ENCODE data around the gene TEF. TPM values are rescaled to one million over a fixed set of nuclear protein-coding genes. Genes with fewer than 3 reads are reported as not detected.

TEF gene, protein sequence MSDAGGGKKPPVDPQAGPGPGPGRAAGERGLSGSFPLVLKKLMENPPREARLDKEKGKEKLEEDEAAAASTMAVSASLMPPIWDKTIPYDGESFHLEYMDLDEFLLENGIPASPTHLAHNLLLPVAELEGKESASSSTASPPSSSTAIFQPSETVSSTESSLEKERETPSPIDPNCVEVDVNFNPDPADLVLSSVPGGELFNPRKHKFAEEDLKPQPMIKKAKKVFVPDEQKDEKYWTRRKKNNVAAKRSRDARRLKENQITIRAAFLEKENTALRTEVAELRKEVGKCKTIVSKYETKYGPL
- total RNA-seq = 10 to 100 TPM; 15.9 to 41.1 (median 22.9) TPM

DNA sequence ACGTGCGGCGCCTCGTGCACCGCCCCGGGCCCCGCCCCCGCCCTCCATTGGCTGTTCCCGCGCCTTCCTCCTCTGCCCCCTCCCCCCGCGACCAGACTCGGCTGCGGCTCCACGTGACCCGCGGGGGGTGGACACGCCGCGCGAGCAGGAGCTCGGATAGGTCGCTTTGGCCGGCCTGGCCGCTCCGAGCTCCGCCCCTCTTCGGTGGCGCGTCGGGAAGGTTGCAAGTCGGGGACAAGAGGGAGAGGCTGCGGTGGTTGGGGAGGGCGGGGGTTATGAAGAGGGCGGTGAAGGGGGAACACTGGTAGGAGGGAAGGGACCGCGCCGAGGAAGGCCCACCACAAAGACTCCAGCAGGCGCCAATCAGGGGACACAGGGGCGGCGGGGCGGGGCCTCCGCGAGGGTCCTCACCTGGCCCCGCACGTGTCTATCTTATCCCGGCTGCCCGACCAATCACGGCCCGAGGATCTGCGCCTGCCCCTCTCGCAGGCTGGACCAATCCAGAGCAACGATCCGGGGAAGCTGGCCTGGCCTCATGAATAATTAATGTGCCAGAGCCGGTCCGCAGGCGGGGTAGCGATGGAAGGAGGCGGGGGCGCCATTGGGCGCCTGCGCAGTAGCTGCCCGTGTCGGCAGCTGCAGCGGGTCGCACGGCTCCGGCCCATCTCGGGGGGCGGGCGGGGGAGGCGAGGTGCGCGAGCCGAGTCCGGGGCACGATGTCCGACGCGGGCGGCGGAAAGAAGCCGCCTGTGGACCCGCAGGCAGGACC, at the start of gene TEF:
Gene TEF, plus strand, starts transcription at position 614 of the 769 bp plus-strand sequence. Its CDS starts 103 bp downstream, at position 717.
- Histone ChIP-seq H3K9me3 (no peaks in the 10 kb centered on the region), H3K27ac (peak within 1 kb of the TSS; percentile 97 to 100 (median 98)), H3K36me3 (no peaks in the 10 kb centered on the region), H3K4me3 (replicated peaks in 1 of 3) (peak within 1 kb of the TSS in 2 of 3 donors; percentile 83 to 88), H3K4me1 (peaks cover 25% of the 10 kb centered on the region in 2 donors), H3K27me3 (no peaks in the 10 kb centered on the region)
- TF ChIP-seq, protein P1, sequence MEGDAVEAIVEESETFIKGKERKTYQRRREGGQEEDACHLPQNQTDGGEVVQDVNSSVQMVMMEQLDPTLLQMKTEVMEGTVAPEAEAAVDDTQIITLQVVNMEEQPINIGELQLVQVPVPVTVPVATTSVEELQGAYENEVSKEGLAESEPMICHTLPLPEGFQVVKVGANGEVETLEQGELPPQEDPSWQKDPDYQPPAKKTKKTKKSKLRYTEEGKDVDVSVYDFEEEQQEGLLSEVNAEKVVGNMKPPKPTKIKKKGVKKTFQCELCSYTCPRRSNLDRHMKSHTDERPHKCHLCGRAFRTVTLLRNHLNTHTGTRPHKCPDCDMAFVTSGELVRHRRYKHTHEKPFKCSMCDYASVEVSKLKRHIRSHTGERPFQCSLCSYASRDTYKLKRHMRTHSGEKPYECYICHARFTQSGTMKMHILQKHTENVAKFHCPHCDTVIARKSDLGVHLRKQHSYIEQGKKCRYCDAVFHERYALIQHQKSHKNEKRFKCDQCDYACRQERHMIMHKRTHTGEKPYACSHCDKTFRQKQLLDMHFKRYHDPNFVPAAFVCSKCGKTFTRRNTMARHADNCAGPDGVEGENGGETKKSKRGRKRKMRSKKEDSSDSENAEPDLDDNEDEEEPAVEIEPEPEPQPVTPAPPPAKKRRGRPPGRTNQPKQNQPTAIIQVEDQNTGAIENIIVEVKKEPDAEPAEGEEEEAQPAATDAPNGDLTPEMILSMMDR (IDR thresholded peaks at IDR 0.05) = no peak
- TF ChIP-seq POLR2A (IDR thresholded peaks at IDR 0.05) = peak in 1 of 2 donors; percentile 72
- 0 to 3% methylated on average over 7 of the region's 84 CpGs for WGBS, 2 donors
- intact Hi-C loops (cut with DNase I) = no loop called here
- peak; percentile 99 to 100 for DNase-seq

DNA sequence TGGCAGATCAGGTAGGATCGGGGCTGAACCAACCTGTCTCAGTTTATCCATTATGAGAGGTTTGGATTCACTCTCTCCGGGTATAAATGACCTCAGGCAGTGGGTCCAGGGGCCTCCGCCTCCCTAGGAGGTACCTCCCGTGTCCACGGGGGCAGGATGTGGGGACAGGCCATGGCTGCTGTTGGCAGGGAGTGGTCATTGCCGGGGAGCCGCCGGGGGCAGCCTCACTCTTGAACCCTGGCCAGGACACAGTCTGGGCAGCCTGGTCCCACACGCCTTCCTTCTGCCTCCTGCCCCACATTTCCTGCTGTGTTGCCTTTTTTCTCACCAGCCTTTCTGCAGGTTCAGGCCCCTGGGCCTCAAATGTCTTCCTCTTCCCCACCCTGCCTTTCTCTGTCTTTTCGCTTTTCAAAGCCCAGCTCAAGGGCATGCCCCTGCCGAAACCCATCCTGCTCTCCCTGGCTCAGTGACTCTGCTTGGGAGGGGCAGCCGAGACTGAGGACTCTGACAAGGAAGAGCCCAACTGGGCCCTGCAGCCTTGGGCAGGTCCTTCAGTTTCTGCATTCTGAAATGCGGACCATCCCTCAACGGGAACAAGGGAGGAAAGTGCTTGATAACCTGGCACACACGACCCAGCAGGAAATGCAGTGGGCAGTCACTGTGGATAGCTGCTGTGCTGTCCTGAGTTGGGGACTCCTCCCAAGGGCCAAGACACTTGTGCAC, 49.4 kb upstream of the TEF start:
- no peak for TF ChIP-seq POLR2A (IDR thresholded peaks at IDR 0.05)
- TF ChIP-seq, protein P1 (IDR thresholded peaks at IDR 0.05) = no peak
- no peaks in the 10 kb centered on the region for H3K27me3 ChIP-seq
- no peaks in the 10 kb centered on the region for H3K4me1 ChIP-seq
- H3K36me3 ChIP-seq = peaks cover 48 to 56% of the 10 kb centered on the region in 2 donors
- no peak overlapping the region for H3K4me3 ChIP-seq (replicated peaks in 1 of 3)
- DNase-seq = no peak
- 92 to 93% methylated on average over 14 to 15 of the region's 15 CpGs for WGBS, 2 donors
- intact Hi-C loops (cut with DNase I) = no loop called here
- no peak overlapping the region for H3K27ac ChIP-seq
- no peaks in the 10 kb centered on the region for H3K9me3 ChIP-seq

DNA sequence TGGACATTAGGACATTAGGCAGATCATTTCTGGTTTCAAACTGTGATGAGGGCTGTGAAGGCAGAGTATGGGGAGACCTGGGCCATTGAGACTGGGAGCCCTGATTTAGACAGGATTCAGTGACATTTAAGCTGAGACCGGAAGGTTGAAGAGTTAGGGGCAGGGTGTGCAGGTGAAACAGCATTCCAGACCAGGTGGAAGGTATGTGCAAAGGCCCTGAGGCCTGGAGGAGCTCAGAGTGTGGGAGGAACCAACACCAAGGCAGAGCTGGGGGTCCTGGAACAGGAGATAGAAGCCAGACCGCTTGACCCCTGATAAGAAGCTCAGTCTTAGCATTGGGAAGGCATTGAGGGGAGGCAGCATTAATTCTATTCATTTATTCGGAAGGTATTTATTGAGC, 47.9 kb upstream of the TEF start:
- H3K4me3 ChIP-seq (replicated peaks in 1 of 3) = no peak overlapping the region
- H3K4me1 ChIP-seq = no peaks in the 10 kb centered on the region
- no peak overlapping the region for H3K27ac ChIP-seq
- H3K27me3 ChIP-seq = no peaks in the 10 kb centered on the region
- intact Hi-C loops (cut with DNase I) = no loop called here
- no peak for TF ChIP-seq POLR2A (IDR thresholded peaks at IDR 0.05)
- TF ChIP-seq, protein P1 (IDR thresholded peaks at IDR 0.05) = no peak
- 94 to 97% methylated on average over 3 of the region's 3 CpGs for WGBS, 2 donors
- no peak for DNase-seq
- H3K36me3 ChIP-seq = peaks cover 36 to 43% of the 10 kb centered on the region in 2 donors
- no peaks in the 10 kb centered on the region for H3K9me3 ChIP-seq

DNA sequence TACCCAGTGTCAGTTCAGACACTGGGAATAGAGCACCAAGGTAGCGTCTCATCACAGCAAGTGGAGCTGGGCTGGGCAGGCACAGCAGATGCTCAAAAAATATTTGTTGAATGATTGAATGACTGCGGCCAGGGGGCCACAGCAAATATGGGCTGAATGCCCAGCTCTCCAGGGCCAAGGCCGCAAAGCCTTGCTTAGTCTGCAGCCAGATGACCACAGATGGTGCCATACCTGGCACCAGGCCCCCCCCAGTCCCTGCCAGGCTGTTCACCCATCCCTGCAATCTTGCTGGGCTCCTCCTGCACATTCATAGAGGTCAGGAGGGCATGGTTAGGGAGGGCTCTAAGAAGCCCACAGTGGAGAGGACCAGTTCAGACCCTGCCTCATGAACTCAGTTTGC, 47.5 kb upstream of the TEF start:
- intact Hi-C loops (cut with DNase I) = no loop called here
- Histone ChIP-seq H3K4me1 (no peaks in the 10 kb centered on the region), H3K9me3 (no peaks in the 10 kb centered on the region), H3K36me3 (peaks cover 38 to 44% of the 10 kb centered on the region in 2 donors), H3K4me3 (replicated peaks in 1 of 3) (no peak overlapping the region), H3K27ac (no peak overlapping the region), H3K27me3 (no peaks in the 10 kb centered on the region)
- no peak for DNase-seq
- TF ChIP-seq, protein P1 (IDR thresholded peaks at IDR 0.05) = no peak
- TF ChIP-seq POLR2A (IDR thresholded peaks at IDR 0.05) = no peak
- WGBS, 2 donors = 72 to 87% methylated on average over 3 of the region's 3 CpGs

Data from thyroid gland (tissue), 4 donors.